GM21786 (cell line): Measurements from ENCODE around the gene TCF4.

ENCODE experiments used
- ATAC-seq: cut with Tn5 transposase; IDR thresholded peaks from one replicate; pipeline ENCODE4 v1.9.1; 2021; ENCODE audit not compliant: unreplicated experiment

Gene TCF4

DNA sequence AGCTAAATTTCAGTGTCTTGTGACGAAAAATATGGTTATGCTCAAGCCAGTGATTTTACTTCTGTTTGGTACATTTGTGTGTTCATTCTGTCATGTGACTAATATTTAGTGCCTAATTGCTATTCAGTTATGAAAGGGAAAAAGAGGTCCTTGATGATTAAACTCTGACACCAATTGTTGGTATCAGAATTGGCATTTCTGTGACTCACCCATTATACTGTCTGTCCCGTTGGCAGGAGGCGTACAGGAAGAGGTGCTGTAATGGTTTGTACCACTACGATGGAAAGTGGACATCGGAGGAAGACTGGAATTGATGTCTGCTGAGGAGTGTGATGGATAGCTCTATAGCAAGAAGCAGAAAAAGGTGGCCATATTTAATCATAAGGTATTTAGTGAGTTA, 318.4 kb downstream of the TCF4 start:
- ATAC-seq = no peak

DNA sequence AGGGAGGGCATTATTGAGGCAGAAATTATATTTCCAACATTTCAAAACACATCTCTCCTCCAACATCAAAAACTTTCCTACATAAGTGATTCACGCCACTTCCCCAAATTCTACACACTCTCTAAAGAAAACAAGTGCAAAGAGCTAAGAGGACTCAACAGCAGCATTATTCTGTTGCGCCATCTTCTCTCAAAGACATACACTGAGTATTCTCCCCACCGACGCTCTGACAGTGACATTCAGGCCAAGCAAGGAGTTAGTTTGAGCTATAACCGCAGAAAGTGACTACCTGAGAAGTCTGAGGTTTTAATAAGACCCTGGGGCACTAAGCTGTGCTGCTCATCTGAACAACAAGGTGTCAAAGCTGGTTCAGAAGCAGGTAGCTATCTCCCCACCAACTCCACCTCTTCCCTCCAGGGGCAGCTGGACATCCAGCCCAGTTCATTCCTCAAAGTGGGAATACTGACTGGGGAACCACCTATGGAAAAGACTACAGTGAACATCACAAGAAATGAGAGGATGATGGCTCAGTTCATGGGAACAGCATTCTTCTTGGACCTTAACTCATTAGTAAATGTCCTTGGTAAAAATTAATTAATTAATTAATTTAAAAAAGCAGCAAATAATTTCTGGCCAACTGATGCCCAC, 319.2 kb downstream of the TCF4 start:
- ATAC-seq = peak; percentile 59

DNA sequence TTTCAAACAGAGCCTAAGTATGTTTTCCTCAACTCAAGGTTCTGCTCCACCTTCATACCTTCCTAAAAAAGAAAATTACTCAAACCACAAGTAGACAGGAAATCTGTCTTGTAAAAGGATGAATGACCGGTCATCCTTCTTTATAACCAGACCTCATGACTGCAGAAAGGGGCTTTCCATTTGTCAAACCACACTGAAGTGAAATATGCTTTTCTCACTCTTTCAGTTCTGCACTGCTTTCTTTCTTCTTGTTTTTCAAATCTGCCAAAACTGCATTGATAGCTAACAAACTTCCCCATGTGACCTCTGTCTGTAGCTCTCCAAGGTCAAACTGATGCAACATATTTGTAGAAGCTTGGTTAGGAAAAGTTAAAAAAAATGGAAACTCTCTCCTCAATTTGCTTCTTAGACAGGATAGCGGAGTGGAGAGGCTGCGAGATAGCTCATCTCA, 319.8 kb downstream of the TCF4 start:
- ATAC-seq = peak; percentile 70

DNA sequence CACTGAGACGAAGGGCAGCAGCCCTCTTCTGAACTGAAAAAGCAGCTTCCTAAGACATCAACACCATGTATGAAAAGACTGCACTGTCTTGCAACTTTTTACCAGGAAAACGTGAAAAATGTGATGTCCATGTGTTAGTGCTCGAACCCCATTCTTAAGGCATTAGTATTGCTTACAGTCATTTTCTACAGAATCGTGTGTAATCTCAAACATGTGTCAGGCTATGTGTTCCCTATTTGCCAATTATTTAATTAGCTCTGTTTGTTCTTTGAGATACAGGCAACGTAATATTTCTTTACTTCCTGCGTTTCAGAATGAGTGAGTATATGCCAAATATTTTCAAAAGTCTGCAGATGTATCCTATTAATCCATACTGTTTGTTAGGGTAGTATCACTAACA, 321.0 kb downstream of the TCF4 start:
- ATAC-seq = no peak

DNA sequence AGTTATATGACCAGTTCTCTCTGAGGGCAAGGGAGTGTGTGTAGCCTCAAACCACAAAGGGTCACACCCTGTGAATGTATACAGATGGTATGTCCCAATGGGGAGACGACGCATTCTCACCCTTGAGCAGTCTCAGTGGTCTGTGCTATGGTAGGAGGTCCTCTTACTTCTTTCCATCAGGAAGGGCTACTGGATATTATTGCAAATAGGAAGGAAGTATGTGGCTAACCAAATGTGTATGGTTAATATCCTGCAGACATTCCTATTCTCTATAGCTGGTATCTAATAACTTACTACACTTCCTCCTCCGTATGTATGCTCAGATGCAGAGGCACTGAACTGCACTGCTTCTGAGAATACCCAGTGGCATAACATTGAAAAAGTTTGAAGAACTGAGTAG, 322.0 kb downstream of the TCF4 start:
- ATAC-seq = peak; percentile 49

DNA sequence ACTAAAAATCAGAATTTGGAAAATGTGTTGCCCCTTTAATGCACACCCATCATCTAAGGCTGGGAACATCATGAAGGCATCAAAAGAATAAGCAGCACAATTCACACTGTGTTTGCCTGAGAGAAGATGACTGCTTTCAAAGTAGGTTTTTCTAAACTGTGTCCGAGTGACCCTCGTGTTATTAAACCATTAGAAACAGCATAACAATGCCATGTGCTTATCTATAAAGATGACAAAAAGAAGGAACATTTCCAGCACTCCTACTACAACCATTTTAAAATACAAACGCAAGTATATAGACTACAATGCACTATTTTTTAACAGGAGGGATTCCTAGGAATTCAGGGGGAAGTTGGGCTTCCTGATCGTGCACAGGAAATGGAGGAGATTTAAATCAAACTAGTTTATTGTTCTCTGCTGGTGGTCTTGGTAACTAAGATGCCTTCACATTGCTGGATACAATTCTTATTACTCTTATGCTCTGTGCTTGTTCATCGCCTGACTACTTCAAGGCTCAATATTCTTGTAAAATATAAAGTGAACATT, 322.8 kb downstream of the TCF4 start:
- no peak for ATAC-seq

DNA sequence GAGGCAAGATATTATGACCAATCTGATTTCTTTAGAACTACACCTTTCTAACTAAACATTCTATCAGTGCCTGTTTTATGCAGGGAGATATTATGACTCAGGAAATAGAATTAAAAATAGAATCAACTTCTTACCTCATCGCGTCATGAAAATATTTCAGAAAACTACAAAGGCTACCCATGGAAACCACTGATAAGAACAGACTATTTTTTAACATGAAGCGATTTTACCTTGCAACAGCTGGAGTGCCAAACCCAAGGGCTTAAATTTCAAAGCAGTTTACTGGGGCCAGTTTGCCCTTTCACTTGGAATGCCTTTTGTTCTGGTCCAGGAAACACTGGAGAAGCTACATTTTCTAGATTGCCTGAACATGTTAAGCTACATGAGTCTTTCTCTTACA, 323.9 kb downstream of the TCF4 start:
- no peak for ATAC-seq

DNA sequence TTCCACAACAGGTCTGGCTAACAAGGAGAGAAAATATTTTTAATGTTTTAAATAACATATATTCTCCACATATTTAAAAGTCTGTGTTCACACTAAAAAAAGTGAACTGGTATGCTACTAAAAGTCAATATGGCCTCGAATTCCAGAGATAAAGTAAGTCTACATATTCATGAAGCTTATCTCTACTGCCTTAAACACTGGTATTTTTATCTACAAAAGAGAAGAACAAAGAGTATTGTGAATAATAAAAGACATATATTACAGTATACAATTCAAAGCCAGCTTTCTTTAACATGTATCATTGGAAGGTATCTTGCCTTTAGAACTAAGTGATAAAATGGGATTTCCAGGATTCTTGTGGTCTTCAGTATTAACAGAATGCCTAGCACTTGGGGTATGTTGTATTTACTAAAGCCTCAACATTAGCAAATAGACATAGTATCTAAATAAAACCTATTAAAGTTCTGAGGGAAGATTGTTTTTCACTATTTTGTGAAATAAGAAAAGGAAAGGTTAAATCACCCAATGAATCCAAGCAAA, 325.9 kb downstream of the TCF4 start:
- ATAC-seq = no peak

DNA sequence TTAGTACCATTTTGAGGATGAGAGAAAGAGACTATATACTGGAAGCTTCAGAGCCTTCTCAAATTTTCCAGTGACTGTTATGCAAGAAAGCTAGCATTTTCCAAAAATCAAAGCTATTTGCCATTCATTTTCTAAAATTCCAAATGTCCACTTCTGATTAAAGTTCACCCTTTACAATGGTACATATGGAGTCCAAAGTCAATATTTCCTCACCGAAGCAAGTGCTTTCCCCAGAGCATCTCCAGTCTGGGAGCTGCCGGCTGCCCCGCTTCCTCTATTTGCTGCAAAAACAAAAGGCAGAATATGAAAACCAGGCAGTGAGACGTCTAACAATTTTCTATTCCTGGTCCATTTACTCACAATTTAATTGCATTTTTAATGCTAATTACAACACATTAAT, 326.7 kb downstream of the TCF4 start:
- ATAC-seq = no peak

DNA sequence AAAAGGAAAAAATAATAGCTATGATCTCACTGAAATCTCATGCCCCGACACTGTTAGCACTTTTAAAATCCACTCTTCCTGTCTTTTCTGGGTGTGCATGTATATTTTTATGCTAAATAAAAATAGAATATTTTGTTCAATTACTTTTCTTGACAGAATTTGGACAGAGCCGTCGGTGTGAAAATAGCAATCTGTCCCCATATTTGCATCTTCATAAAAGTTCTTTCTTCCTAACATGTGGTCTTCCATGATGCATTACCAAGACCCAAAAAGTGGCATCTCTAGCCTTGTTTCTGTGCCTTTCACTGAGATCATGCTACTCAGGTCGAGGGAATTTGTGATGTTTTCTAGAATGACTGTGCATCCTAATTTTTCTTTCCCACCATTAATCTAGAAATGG, 329.9 kb downstream of the TCF4 start:
- no peak for ATAC-seq

DNA sequence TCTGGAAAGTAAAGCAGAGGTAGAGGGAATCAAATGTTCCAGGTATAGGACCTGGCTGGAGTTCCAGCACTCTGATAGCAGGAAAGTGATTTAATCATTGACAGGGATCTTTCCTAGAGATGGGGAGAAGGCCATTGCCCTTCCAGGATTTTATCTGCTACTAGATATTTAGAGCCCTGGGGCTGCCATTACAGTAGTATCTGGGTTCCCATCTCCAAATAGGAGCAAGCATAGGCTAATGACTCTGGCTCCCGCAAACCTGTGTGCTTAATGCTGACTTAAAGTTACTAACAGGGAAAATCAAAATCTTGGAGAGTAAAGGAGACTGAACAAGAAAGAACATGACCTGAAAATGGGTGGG, 331.1 kb downstream of the TCF4 start:
- ATAC-seq = no peak

DNA sequence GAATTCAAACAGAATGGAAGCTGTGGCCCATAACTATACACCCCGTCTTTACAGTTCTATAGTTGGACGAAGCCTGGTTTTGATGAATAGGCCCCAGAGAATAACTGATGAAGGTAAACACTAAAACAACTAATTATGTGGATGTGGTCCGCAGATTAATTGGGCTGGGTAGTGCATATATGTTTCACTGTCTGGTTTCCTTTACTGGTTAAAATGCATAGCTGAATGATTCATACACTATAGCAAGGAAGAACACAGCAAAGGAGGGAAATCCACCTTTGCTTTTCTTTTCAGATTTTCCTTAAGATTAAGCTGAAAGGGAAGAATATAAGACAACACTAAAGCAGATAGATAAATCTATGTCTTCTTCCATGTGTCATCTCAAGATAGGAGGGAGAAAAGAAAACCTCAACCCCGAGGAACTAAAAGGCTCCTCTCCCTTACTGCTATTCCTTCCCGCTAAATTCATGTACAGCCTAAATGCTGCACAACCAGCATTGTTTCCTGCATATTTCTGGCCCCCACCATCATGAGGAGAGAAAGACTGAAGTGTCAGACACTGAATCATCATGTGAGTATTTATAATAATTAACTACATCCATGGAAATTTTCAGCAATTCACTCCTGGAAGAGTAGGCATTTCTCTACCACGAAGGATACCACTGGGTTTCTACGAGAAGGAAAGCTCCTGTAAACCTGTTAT, 331.6 kb downstream of the TCF4 start:
- no peak for ATAC-seq

DNA sequence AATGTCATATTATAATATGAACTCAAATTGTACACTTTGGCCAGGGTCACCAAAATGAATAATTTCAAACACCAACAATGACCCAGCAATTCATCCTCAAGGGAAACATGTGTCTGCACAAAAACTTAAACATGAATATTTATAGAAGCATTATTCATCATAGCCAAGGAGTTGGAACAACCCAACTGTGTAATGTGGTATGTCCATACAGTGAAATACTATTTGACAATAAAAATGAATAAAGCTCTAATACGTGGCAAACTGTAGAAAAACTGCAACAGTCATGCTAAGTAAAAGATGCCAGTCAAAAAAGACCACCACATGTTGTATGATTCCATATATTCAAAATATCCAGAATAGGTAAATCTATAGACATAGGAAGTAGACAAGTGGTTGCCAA, 334.2 kb downstream of the TCF4 start:
- no peak for ATAC-seq

DNA sequence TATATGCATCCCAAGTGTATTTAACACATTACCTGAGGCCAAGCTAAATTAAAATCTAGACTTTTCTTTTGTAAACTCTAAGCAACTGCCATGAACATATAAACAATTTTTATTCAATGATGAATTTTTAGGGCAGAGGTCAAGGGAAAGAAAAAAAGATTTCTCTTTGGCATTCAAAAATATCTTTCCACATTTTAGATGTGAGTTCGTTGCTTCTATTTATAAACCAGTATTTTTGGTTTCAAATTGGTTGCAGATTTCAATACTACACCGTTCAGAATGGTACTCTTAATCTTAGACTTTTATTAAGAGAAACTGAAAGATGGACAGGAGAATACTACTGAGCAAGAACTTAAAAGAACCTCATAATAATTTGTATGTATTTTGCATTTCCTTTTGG, 335.1 kb downstream of the TCF4 start:
- peak; percentile 55 for ATAC-seq

DNA sequence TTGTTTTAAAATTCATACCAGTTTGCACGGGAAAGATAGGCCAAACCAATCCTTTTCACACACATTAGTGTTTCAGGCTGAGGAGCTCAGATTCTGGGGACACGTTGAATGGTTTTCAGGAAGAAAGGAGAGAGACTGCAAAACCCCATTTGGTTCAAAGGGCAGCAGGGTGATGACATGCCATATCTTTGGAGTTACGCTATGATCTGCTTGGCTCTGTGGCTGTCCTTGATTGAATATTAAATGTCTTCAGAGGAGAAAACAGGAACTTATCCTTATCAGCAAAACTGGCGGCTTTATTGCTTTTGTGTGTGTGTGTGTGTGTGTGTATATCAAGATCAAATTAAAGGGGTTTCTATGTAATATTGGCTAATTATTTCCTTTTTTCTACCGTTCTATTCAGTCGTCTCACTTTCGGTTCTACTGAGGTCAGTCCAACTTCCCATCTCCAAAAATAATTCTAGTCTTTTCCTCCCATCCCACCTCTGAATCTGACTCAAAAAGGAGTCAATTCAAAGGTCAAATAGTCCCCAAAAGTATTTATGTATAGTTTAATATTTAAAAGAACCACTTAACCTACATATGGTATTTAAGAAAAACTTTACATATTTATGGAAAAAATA, 335.8 kb downstream of the TCF4 start:
- no peak for ATAC-seq

DNA sequence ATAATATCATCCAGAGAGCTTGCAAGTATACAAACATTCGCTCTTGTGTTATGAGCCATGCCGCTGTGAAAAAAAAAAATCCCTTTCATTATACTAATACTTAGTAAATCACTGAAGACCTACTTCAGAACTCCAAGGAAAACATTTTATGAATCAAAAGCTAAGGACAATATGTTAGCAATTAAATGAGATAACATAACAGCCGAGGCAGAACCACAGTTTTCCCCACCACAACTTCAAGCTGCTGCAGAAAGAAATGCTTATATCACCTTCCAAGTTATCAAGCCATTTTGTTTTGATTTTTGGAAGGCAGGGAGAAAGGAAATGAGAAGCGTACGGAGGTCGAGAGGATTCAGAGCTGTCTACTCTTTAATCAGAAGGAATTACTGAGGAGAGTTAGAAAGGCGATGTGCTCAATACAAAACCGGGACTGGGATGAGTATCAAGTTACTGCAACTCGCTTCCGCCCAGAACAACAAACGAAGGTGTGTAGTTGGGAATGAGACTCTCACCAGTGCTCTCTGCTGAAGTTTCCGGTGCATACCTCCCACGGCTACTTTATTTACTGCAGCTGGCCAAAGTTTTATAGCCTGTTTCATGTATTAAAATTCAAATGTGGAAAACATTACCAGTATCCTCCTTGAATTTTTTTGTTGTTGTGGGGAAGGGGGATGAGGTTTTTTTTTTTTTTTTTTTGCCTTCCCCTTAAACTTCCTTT, 336.6 kb downstream of the TCF4 start:
- no peak for ATAC-seq

DNA sequence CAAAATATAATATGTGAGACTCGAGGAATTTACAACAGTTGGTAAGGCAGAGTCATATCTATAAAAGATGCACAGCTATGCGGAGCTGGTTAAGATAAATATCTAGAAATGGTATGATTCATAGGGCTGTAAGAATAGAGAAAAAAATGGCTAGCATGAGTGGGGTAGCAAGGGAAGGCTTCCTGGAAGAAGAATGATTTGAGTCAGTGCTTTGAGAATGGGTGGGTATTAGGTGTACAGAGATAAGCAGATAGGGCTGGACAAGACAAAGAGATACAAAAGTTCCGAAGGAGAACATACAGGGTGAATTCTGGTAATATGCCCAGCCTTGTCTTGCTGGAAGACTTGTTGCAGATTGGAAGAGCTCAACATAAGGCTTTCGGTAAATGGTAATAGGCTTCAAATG, 337.2 kb downstream of the TCF4 start:
- ATAC-seq = no peak

DNA sequence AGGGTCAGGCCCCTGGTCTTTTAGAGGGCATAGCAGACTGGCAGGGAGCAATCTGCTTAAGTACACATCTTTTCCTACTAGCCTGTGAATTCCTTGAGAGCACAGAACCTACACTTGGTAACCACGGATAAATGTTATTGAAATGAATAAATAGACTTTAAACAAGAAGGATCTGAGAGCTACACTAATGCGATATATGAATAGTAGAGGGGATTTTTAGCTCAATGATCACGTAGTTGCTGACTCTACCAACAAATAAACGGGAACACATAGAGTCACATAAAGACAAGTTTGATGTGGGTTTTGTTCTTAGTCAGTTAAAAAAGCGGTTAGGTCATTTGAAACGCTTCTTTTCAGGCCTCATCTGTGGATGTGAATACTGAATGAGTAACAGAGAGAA, 338.4 kb downstream of the TCF4 start:
- peak; percentile 37 for ATAC-seq

DNA sequence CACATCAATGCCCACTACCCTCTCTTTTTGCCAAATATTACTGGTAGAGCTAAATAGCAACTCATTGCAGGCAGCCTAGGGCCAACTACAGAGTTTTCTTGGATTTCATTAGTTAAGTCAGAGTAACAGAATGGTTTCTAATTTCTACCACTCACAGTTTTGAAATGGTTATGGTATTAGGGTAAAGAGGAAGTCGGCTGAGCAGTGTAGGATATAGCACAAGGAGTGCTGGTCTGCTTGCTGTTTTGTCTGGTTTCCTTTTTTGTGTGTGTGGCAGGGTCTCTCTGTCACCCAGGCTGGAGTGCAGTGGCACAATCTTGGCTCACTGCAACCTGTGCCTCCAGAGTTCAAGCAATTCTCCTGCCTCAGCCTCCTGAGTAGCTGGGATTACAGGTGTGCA, 339.5 kb downstream of the TCF4 start:
- no peak for ATAC-seq

DNA sequence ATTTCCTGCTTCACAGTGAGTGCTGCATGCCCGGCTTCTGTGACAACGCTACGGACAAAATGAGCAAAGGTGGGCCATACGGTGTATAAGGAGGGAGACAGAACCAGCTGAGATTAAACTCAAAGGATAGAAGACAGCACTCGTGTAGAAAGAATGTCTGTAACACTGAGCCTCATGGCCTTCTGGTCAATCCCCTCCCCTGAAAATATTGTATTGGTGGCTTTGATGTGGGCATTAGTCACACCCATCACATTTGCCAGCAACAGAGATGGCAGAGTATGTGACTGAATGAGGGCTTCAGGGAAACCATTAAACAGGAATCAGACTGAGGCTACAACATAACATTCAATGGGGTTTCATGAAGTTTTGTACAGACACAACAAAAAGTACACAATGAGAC, 341.0 kb downstream of the TCF4 start:
- ATAC-seq = no peak

DNA sequence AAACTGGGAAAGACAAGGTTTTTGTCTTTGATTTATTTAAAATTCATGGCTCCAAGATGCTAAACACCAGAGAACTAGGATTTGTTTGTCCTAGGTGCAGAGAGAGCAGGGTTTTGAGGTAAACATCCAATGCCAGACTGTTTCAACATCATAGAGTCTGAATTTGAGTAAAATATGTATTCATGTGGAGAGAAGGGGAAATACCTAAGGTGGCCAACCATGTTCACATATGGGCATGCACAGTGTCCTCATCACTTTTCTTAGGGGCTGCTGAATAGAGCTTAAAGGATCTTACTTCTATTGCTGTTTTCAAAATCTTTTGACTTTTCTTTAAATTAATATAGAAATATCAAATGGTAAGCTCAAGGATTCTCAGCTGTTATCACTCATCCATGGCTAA, 341.7 kb downstream of the TCF4 start:
- ATAC-seq = peak; percentile 32
